GM12892 (cell line): ENCODE data around the gene SNX30.

Experiments used
- DNase-seq: peaks from one replicate; pipeline ENCODE4 v3.0.0; 2011; ENCODE audit not compliant: insufficient read length
- FAIRE-seq: peaks from 2 replicates; lab custom pipeline; 2011; peaks lifted over from hg19 to GRCh38; lab: Jason Lieb, UNC
- POLR2A ChIP-seq: IDR thresholded peaks from 2 replicates; pipeline ENCODE4 v1.6.1; 2011; ENCODE audit warnings: low read depth, low read length, control low read depth
- POLR2AphosphoS5 ChIP-seq: IDR thresholded peaks from 2 replicates; pipeline ENCODE4 v1.6.1; 2011; ENCODE audit warnings: low read depth, low read length, control low read depth
- TAF1 ChIP-seq: IDR thresholded peaks from 2 replicates; pipeline ENCODE4 v1.6.1; 2011; ENCODE audit warnings: low read depth, mild to moderate bottlenecking, control low read depth, low read length, borderline replicate concordance

The SNX30 gene

DNA sequence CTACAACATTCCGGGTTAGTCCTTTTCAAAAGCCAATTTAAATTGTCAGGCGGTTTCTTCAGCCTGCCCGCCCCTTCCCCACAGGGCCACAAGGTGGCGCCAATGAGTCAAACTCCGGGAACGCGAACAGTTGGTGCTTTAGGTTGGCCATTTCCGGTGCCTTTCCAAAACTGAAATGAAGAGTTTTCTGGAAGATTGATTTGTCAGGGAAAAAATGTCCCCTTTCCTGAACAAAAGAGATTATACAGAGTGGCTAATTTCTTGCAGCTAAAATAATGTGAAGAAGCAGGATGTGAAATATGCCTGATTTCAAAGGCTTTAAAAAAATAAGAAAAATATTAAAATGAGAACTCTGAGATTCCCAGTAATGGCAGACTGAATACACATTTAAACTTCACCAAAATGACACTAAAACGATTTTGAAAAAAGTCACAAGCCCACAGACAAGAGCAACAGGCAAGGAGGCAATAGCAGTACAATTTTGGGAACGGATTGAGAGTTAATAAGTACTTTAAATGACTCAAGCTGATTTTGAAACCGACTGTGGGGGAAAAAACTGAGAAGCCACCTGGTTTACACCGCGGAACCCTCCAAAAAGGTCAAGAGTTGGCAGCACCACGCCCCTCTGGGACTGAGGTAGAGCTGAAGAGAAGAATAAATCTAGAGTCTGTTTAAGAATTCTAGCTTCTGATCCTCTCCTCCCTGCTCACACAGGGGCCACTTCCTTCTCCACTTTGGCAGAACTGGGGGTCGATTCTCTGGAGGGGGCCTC lies 94.4 kb downstream of the SNX30 start:
- peak; percentile 62 for FAIRE-seq
- TF ChIP-seq TAF1 (no peak), POLR2A (no peak), POLR2AphosphoS5 (no peak)
- peak; percentile 58 for DNase-seq

GRCh38 chr9:112846528-112847488 lies 96.2 kb downstream of the SNX30 start:
- TF ChIP-seq TAF1, result no peak
- no peak for TF ChIP-seq POLR2AphosphoS5
- TF ChIP-seq POLR2A, result no peak
- FAIRE-seq (no peak), DNase-seq (no peak)

DNA sequence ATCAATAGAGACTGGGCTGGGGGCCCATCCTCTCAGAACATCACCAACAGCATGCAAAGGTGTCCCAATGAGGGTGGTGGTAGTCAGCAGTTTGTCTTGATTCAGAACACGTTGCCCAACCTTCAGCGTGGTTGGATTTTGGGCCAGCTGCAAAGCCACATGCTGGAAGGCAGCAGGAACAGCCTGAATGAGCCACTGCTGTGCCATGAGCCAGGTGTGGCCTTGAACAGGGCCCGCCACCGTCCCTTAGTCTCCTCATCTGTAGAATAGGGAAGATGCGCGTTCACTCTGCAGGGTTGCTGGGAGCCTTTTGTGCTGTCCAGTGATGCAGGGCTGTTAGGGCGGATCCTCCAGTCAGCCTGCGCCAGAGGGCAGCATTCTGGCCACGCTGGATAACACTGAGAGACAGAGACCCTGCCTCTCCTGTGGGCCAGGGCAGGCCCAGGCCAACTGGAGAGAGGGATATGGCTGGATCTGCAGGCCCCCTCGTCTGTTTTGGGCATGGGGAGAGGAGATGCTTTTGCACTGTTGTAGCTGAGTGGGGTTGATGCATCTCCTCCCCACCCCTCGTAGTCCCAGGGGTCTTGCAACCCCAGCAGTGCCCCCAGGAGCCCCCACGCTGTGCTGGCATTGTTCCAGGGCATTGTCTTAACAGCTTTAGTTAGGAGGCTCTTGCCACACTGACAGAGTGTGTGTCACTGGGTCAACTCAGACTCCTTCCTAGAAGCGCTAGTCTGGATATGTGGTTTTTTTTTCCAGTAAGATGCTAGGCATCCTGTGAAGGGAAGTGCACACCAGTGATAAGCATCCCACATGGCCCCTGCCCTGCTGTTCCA lies 98.0 kb downstream of the SNX30 start:
- TF ChIP-seq POLR2AphosphoS5, result no peak
- DNase-seq, result no peak
- FAIRE-seq, result no peak

DNA sequence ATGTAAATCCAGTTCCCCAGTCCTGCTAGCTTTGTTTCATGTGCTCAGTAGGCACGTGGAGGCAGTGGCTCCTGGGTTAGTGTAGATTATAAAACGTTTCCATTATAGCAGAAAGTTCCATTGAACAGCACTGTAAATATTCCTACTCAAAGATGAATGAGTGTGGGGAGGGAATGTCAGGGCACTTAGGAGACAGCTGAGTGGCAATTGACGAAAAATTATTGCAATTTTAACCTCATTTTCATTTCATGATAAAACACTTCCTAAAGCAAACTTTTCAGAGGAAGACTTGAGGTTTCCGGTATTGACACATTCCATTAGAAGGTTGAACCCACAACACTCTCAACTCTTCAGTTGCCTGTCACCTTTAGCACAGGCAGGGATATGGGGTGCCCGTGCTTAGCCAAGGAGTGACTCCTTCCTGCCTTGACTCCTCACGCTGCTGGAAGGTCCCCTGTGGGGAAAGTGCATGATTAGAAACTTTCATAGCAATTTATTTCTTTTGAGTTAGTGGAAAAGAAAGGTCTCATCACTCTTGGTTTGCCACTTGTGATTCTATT lies 98.9 kb downstream of the SNX30 start:
- no peak for TF ChIP-seq POLR2AphosphoS5
- TF ChIP-seq POLR2A, result no peak
- TF ChIP-seq TAF1, result no peak
- FAIRE-seq (no peak), DNase-seq (no peak)

GRCh38 chr9:112850840-112851239 lies 100.3 kb downstream of the SNX30 start:
- no peak for FAIRE-seq
- TF ChIP-seq POLR2AphosphoS5, result no peak
- TF ChIP-seq POLR2A, result no peak
- no peak for TF ChIP-seq TAF1

DNA sequence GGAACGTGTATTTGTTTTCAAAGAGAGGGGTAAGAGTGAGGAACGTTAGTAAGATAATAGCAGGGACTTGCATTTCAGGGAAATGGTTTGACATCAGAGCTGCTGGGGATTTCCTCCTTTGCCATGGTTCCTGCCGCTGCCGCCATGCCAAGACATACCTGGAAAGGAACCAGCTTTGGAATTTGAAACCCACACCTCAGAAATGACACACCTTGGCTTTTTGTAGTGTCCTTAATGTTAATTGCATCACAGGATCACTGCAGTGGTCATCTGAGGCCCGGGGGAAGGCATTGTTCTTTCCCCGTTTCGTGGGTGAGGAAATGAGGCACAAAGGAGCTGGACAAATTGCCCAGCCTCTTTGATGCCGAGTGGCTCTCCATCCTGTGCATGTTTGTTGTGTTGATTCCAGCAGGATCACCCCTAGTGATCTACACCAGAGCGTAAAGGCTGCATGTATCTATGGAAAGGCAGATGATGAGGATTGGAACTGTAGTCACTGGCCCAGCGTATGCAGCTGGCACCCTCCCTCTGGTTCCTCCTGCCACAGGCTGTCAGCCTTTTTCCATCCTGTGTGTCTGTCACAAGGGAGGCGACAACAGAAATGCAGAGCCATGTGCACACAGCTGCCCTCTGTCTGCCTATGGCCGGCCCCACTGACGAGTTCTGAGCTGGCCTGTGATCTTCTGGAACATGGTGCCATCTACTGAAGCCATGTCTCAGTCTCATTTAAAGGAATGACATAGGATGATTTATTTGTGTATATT lies 102.4 kb downstream of the SNX30 start:
- TF ChIP-seq POLR2A (no peak), POLR2AphosphoS5 (no peak), TAF1 (no peak)
- FAIRE-seq, result no peak
- no peak for DNase-seq

More at GRCh38 chr9:112850840-112851239, 100.3 kb downstream of the SNX30 start:
- DNase-seq, result no peak

- DNase-seq (no peak), FAIRE-seq (no peak)
These were observed 103.5 kb downstream of the SNX30 start for GRCh38 chr9:112853882-112854585.

DNA sequence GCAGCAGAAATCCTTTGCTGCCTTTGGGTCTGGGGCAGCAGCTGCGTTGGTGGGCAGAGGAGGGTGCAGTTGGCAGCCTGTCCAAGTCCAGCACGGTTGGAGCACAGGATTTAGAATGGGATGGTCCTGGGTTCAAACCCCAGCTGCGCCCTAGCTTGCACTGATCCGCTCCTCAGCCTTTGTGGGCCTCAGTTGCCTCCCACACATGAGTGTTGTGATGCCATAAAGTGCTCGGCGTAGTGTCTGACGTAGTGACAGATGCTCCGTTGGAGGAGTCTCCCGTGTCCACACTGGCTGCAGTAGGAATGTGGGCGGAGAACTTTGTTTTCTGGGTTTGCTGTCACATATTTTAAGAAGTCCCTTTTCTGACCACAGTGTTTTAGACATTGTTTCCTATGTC lies 104.1 kb downstream of the SNX30 start:
- DNase-seq (no peak), FAIRE-seq (no peak)
- TF ChIP-seq POLR2A, result no peak
- no peak for TF ChIP-seq POLR2AphosphoS5
- TF ChIP-seq TAF1, result no peak

More at GRCh38 chr9:112853882-112854585, 103.5 kb downstream of the SNX30 start:
- TF ChIP-seq POLR2A (no peak), TAF1 (no peak)

GRCh38 chr9:112856200-112856599 lies 105.6 kb downstream of the SNX30 start:
- FAIRE-seq (no peak), DNase-seq (no peak)
- TF ChIP-seq POLR2AphosphoS5, result no peak
- no peak for TF ChIP-seq TAF1
- no peak for TF ChIP-seq POLR2A

DNA sequence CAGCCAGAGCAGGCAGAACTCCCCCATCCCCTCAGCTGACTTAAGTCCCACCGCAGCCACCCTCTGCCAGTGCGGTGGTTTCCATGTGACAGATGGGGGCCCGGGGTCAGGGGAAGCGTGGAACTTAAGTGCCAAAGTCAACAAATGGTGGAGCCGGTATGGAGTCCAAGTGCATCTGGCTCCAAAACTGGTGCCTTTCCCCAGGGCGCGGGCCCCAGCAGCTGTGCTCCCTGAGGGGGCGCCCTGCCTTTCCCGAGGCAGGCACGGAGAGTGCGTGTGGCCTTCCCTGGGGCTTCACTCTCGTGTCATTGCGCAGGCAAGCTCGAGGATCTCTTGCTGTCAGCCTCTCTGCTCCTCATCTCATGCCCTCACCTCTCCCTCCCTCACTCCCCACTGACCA lies 106.3 kb downstream of the SNX30 start:
- DNase-seq, result no peak
- FAIRE-seq, result no peak
- no peak for TF ChIP-seq TAF1
- TF ChIP-seq POLR2AphosphoS5, result no peak
- TF ChIP-seq POLR2A, result no peak
